OCI-LY7 (cell line): Measurements from ENCODE around the gene ANKRD36C.
"Not testable (repeated sequence)": the region's sequence is repeated elsewhere in the genome, so short reads cannot be mapped to it uniquely, and the experiment has no call there.

ENCODE experiments used
- CTCF ChIP-seq: fragments of 200-600 bp; sonication (generic); conservative IDR thresholded peaks from 2 replicates; pipeline ENCODE4 v1.5.1; 2014; ENCODE audit warnings: mild to moderate bottlenecking, antibody characterized with exemption, low read length, moderate library complexity, mixed read lengths
- EZH2phosphoT487 ChIP-seq: fragments of 200-600 bp; sonication (generic); IDR thresholded peaks from 2 replicates; pipeline ENCODE4 v1.6.1; 2018; ENCODE audit warnings: low read depth, borderline replicate concordance, mild to moderate bottlenecking, mixed run types, antibody characterized with exemption, low read length, moderate library complexity, mixed read lengths

GRCh38 chr2:96012086-96012791 lies 20.6 kb upstream of the ANKRD36C start:
- not testable (repeated sequence) for TF ChIP-seq CTCF, EZH2phosphoT487
